ENCODE measurements around the gene ANTXR1.
A peak's percentile ranks its signal among the peaks of the same experiment; 100 is the strongest.

ANTXR1 gene

DNA sequence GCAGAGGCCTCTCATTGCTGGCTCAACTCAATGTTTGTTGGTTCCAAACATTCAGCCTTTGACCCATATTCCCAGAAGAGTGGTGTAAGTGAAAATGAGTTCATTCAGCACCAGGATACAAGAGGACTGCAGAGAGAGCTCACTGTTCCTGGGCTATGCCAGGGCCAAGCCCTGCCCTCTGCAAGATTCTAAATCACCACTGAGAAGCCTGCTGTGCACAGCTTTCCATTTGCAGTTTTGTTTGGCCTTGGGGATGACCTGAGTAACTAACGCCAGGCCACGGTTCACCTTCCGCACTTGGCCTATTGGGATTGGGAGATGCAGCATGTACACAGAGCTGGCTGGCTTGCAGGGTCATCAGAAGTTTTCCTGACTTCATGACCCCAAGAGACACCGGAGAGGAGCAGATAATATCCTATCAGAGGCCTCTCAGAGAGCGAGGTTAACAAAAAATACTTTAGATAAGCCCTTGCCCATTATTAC lies 25.9 kb upstream of the ANTXR1 start:
- TF ChIP-seq, protein P1, sequence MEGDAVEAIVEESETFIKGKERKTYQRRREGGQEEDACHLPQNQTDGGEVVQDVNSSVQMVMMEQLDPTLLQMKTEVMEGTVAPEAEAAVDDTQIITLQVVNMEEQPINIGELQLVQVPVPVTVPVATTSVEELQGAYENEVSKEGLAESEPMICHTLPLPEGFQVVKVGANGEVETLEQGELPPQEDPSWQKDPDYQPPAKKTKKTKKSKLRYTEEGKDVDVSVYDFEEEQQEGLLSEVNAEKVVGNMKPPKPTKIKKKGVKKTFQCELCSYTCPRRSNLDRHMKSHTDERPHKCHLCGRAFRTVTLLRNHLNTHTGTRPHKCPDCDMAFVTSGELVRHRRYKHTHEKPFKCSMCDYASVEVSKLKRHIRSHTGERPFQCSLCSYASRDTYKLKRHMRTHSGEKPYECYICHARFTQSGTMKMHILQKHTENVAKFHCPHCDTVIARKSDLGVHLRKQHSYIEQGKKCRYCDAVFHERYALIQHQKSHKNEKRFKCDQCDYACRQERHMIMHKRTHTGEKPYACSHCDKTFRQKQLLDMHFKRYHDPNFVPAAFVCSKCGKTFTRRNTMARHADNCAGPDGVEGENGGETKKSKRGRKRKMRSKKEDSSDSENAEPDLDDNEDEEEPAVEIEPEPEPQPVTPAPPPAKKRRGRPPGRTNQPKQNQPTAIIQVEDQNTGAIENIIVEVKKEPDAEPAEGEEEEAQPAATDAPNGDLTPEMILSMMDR (conservative IDR thresholded peaks at IDR 0.05; ENCODE audit: control insufficient read depth, insufficient read depth, low read depth, low read length), result no peak
- H3K4me3 ChIP-seq (ENCODE audit: control insufficient read depth, low read depth, low read length), result no peak overlapping the region
- DNase-seq (ENCODE audit: low read depth), result no peak

DNA sequence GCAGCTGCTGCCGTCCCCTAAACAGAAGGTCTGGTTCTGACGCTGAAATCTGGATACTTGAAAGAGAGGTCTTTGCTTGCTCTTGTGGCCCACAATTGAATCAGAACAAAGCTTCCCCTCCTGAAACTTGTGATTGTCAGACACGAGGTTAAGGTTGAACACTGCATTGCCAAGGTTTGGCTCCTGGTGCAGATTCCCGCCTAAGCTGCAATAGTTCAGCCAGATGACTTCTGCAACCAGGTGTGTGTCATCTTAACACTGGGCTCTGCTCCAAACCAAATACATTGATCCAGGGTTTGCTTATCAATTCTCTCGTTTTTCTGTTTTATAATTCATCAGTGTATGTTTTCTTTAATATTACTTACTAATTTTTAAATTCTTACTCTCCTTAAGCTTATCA lies 23.9 kb upstream of the ANTXR1 start:
- no peak overlapping the region for H3K4me3 ChIP-seq (ENCODE audit: control insufficient read depth, low read depth, low read length)
- TF ChIP-seq, protein P1 (conservative IDR thresholded peaks at IDR 0.05; ENCODE audit: control insufficient read depth, insufficient read depth, low read depth, low read length), result no peak
- no peak for DNase-seq (ENCODE audit: low read depth)

- no peak overlapping the region for H3K4me3 ChIP-seq (ENCODE audit: control insufficient read depth, low read depth, low read length)
- no peak for DNase-seq (ENCODE audit: low read depth)
- TF ChIP-seq, protein P1 (conservative IDR thresholded peaks at IDR 0.05; ENCODE audit: control insufficient read depth, insufficient read depth, low read depth, low read length), result no peak
Measured at GRCh38 chr2:68992341-68992740, 20.6 kb upstream of the ANTXR1 start.

DNA sequence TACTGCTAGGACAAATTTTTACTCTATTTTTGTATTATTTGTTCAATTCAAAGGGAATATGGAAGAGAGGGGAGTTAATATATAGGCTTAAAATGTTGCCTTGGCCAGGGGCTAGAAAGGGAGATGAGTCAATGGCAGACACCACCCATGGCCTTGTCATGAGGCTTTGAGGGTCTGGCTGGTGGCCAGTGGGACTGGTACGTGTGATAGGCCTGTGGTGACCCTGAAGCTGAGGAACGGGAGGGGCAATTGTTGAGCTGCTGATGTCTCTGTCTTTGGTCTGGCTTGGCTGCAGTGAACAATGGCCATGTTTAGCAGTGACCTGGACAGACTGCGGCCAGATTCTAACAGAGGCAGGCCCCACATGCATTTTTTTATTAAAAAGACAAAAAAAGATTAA lies 20.0 kb upstream of the ANTXR1 start:
- DNase-seq (ENCODE audit: low read depth), result no peak
- TF ChIP-seq, protein P1 (conservative IDR thresholded peaks at IDR 0.05; ENCODE audit: control insufficient read depth, insufficient read depth, low read depth, low read length), result no peak
- H3K4me3 ChIP-seq (ENCODE audit: control insufficient read depth, low read depth, low read length), result no peak overlapping the region

DNA sequence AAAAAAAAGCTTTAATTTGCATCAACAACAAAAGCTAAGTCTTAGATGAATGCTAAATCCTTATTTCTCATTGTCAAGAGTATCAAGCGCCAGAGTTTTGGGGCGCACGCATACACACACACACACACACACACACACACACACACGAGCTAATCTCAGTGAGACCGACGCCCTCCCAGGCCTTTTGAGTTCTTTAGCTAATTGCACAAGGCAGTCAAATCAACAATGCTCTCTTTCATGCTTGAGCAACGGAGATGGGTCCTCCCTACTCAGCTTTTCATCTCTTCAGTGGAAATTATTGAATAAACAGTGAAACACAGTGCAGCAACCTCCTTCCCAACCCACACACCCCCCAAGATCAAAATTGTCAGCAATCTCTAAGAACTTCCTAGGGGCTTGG lies 19.3 kb upstream of the ANTXR1 start:
- TF ChIP-seq, protein P1 (conservative IDR thresholded peaks at IDR 0.05; ENCODE audit: control insufficient read depth, insufficient read depth, low read depth, low read length), result no peak
- H3K4me3 ChIP-seq (ENCODE audit: control insufficient read depth, low read depth, low read length), result no peak overlapping the region

DNA sequence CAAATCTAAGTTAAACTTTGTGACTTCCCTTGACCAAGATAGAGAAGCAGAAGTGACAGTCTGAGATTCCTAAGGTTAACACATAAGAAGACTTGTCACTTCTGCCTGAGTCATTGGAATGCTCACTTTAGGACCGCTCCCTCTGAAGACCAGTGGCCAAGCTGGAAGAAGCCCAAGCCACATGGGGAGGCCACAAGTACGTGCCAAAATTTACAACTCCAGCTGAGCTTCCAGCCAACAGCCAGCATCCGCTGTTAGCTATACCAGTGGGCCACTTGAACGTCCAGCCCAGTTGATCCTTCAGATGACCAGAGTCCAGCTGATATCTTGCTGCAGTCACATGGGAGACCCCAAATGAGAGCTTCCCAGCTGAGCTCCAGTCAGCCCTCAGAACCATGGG lies 18.1 kb upstream of the ANTXR1 start:
- no peak overlapping the region for H3K4me3 ChIP-seq (ENCODE audit: control insufficient read depth, low read depth, low read length)
- peak; percentile 81 for DNase-seq (ENCODE audit: low read depth)
- TF ChIP-seq, protein P1 (conservative IDR thresholded peaks at IDR 0.05; ENCODE audit: control insufficient read depth, insufficient read depth, low read depth, low read length), result no peak

More for the DNA sequence above, 19.3 kb upstream of the ANTXR1 start:
- DNase-seq (ENCODE audit: low read depth), result no peak

DNA sequence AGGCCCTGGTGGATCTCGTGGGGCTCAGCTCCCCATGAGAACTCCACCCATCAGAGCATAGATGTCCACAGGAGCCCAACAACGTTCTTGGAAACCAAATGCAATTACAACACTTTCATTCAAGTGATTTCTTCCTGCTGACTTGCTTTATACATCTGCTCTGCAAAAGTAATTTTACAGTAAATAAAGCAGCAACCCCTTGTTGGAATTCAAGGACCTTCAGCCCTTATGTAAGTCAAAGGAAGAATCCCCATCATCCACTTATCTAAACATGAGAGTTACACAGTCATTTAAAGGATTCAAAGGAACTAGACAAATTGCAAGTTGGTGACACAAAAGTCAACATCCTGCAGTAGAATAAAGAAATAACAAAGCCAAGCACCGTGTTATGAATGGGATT lies 17.1 kb upstream of the ANTXR1 start:
- TF ChIP-seq, protein P1 (conservative IDR thresholded peaks at IDR 0.05; ENCODE audit: control insufficient read depth, insufficient read depth, low read depth, low read length), result no peak
- no peak overlapping the region for H3K4me3 ChIP-seq (ENCODE audit: control insufficient read depth, low read depth, low read length)
- DNase-seq (ENCODE audit: low read depth), result no peak

Data from fibroblast of mammary gland (primary cell).